ENCODE measurements around the gene KMT2C.

Gene KMT2C

DNA sequence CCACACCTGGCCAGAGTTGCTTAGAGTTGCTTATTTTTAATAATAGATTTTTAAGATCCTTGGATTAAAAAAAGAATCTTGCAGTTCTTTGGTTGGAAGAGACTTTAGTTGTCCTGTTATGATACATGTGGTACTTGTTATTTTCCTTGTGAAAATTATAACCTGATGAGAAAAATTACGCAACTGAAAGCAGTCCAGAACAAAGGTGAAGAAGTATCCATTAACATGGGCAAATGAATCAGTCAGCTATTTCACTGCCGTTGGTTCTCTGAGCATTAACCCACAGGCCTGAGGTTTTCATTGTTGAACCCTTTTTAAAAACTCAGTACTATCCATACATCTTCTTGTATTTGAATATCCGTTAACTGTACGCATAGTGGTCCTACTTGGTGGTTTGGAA, 342.1 kb downstream of the KMT2C start:
- DNase-seq: no peak

DNA sequence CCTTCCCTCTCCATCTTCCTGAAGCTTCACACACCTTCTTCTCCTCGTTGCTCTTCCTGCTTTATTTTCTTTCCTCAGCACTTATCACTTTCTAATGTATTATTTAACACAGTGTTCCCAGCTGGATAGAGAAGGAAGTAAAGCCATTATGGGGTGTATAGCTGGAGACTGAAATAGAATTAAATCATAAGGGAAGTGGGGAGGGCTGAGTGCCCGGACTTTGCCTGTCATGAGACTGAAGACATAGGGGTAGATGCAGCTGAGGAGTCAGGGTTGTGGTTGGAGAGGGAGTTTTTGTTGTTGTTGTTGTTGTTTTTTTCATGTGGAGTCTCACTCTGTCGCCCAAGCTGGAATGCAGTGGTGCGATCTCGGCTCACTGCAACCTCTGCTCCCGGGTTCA, 345.1 kb downstream of the KMT2C start:
- no peak for DNase-seq

DNA sequence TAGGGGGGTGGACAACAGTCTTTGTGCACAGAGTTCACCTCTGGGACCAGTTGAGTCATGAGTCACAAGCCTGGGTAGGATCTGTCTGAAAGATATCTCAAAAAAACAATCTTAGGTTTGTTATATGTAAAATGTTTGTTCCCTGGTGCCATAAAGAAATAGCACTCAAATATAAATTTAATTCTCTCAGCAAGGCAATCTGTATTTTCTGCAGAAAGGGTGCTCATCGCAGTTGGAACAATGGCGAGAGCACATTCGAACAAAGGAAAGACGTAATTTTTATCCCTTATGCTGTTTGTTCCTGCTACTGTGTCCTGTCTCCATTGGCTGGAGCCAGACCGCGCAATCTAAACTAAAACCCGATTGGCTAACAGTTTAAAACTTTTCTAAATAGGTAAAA, 346.6 kb downstream of the KMT2C start:
- no peak for DNase-seq

GRCh38 chr7:152086513-152086912, 349.3 kb downstream of the KMT2C start:
- DNase-seq: no peak

GRCh38 chr7:152085131-152085530, 350.7 kb downstream of the KMT2C start:
- no peak for DNase-seq

Data from activated CD4-positive, alpha-beta T cell treated with anti-CD3 and anti-CD28 coated beads, Interleukin-10, Interleukin-2, amounts not matched to agents 100 ng/mL and 50 ng/mL, durations not matched to agents 16 hours and 8 hours (primary cell).